RKO (cell line): ENCODE data around the gene PILRB.
"Not testable (repeated sequence)": the region's sequence is repeated elsewhere in the genome, so short reads cannot be mapped to it uniquely, and the experiment has no call there.

Source experiments
- DNase-seq: peaks from one replicate; pipeline ENCODE4 v3.0.0-alpha.2; 2016; ENCODE audit warnings: low spot score

The PILRB gene

DNA sequence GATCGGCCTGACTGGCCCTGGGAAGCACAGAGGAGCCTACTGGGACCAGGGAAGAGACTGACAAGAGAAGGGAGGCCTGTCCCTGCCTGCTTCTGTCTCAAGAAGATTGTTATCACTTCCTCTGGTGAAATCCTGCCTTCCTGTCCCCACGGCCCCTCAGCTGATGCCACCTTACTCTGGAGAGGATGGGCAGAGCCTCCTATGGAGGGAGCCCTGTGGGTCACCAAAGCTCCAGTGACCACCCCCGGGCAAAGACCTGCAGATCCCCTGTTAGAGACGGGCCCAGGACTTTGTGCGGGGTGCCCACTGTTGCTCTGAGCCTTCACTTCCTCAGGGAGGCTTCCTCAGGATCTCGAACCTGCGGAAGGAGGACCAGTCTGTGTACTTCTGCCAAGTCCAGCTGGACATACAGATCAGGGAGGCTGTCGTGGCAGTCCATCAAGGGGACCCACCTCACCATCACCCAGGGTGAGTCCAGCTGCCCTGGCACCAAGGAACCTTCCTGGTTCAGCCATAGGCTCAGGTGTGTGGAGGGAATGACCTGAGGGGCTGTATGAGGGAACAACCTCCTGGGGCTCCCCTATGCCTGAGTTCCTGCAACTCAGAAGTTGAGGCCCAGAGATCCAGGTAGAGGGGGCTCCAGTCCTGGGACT, 1.4 kb upstream of the PILRB start:
- DNase-seq, result no peak

DNA sequence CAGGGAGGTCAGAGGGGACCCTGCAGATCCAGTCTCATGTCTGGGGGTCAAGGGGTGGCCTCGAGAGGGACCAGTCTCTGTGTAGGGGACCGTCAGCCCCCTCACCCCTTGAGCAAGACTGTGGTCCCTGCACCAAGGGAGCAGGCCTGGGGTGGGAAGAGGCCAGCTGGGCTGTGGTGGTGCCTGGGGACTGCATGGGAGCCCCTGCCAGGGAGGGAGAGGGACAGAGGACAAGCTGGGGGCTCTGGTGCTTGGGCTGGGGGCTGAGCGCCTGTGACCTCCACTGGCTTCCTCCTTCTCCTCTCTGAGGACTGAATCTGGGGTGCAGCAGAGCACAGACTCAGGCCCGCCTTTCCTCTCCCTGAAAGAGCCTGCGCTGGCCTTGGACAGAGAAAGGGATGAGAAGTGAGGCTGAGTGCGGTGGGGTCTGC, 771 bp upstream of the PILRB start:
- no peak for DNase-seq

DNA sequence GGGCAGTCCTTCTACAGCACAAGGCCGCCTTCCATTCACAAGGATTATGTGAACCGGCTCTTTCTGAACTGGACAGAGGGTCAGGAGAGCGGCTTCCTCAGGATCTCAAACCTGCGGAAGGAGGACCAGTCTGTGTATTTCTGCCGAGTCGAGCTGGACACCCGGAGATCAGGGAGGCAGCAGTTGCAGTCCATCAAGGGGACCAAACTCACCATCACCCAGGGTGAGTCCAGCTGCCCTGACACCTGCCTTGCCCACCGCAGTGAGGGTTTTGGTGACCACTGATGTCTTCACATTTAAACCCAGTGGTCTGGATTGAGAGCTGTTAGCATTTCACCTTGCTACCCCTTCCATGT, 918 bp downstream of the PILRB start:
- DNase-seq, result no peak

DNA sequence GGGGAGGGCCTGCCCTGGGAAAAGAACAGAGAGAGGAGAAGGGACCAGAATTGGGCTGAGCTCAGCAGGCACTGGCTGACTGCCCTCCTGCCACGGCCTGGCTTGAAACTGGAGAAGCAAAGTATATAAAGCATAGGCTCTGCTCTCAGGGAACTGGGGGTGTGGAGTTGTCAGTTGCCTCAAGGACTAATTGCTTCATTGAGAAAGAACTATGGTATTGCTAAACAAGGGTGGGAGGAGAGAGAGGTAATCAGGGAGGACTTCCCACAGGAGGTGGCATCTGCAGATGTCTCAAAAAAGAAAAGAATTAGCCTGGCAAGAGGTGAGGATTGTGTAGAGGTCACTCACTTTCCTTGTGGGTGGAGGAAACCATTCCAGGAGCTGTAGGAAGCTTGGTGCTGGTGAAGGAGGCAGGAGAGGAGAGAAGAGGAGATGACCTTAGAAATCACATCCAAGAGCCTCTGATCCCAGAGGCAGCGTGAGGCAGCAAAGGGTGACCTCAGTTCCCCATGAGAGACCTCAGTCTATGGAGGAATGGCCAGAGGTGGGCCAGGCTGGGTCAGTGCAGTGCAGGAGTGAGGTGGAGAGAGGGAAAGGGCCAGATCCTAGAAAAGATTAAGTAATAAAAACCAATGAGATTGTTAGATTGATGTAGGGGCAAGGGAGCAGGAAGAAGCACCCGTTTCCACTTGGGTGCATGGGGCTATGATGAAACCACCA, 2.4 kb downstream of the PILRB start:
- no peak for DNase-seq

DNA sequence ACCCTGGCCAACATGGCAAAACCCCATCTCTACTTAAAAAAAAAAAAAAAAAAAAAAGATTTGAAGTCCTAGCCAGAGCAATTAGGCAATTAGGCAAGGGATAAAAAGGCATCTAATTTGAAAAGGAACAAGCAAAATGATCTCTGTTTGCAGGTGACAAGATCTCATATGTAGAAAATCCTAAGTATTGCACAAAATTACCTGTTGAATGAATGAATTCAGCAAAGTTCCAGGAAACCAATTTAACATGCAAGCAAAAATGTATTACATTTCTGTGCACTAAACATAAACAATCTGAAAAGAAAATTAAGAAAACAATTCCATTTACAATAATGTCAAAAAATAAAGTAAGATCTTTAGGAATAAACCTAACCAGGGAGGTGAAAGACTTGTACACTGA, 5.2 kb downstream of the PILRB start:
- DNase-seq, result no peak

DNA sequence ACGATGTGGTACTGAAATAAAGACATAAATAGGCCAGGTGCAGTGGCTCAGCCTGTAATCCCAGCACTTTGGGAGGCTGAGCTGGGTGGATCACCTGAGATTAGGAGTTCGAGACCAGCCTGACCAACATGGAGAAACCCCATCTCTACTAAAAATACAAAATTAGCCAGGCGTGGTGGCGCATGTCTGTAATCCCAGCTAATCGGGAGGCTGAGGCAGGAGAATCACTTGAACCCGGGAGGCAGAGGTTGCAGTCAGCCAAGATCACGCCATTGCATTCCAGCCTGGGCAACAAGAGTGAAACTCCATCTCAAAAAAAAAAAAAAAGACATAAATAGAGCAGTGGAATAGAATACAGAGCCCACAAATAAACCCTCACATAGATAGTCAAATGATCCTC, 5.9 kb downstream of the PILRB start:
- not testable (repeated sequence) for DNase-seq

DNA sequence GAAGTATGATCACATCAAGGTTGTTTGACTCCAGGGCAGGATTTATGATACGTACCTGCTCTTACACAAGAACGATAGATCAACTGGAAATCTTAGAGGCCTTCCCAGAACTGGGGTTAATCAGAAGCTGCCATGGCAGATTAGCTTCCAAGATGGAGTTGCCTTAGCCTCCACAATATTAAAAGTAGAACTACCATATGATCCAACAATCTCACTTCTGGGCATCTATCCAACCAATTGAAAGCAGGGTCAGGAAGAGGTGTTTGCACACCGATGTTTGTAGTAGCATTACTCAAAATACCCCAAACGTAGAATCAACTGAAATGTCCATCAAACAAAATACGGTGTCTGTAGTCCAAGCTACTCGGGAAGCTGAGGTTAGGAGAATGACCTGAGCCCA, 6.6 kb downstream of the PILRB start:
- DNase-seq, result no peak

DNA sequence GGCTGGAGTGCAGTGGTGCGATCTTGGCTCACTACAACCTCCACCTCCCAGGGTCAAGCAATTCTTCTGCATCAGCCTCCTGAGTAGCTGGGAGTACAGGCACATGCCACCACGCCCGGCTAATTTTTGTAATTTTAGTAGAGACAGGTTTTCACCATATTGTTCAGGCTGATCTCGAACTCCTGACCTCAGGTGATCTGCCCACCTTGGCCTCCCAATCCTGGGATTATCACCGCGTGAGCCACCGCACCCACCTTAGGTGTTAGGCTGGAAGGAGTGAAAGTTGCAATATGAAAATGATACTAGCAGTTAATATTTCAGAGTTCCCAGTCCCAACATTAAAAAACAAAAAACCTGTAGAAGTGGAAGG, 8.1 kb downstream of the PILRB start:
- DNase-seq, result not testable (repeated sequence)

DNA sequence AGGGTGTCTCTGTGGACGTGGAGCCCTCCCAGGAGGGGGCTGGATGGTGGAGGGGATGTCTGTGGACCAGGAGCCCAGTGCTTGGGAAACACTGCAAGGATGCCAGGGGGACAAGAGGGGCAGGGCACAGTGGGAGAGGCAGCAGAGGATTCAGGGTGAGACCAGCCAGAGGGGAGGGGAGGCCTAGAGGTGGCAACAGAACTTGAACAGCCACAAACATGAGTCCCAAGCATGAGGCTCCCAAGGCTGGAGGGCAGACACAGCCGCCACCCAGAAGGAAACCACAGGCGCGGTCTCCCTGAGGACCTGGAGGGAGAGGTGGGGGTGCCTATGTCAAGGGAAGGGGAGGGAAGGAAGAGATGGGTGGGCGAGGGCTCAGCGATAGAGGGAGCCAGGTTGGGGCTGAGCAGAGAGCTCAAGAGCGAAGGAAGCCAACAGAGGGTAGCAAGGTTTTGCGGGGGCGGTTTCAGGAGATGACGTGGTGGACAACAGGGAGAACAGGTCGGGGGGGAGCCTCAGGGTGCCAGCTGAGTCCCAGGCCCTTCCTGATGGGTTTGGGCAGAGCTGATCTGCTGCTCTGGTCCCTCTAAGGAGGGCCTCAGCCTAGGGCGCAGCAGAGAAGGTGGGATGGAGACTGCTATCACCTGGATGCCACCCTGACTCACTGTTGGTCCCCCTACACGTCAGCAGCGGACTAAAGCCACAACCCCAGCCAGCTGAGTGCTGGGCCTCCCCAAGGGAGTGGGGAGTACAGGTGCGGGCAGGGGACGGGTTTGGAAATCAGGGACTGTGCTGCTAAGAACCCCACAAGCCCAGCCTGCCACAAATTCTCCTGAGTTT, 8.7 kb downstream of the PILRB start:
- no peak for DNase-seq

DNA sequence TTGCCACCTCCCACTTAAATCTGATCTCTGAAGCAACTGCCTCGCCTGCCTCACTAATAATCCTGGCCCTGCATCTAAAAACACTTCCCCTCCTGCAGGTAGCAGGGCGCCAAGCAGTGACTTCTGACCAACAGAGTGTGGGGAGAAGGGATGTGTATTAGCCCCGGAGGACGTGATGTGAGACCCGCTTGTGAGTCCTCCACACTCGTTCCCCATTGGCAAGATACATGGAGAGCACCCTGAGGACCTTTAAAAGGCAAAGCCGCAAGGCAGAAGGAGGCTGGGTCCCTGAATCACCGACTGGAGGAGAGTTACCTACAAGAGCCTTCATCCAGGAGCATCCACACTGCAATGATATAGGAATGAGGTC, 9.3 kb downstream of the PILRB start:
- DNase-seq, result no peak

DNA sequence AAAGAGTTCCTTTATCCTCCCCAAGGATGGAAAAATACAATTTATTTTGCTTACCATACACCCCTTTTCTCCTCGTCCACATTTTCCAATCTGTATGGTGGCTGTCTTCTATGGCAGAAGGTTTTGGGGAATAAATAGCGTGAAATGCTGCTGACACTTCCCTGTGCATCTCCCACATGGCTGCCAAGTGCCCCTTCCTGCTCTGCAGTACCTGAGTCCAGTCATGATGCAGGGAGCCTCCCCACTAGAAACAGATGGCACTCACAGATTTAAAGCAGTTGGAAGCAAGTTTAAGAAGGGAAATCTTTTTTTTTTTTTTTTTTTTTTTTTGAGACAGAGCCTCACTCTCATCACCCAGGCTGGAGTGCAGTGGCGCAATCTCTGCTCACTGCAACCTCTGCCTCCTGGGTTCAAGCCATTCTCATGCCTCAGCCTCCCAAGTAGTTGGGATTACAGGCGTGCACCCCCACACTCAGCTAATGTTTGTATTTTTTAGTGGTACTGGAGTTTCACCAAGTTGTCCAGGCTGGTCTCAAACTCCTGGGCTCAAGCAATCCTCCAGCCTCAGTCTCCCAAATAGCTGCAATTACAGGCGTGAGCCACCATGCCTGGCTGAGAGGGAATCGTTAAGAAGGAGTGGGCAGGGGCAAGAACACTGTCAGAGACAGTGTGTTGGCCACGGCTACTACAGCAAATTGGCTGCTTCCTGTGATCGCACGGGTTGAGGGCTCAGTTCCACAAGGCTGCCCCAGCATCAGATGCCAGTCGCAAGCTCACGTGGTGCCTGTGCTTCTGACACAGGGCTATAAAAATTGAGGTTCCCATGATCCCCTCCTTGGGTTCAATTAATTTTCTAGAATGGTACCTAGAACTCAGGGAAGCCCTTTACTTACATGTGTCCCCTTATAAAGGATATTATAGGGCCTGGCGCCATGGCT, 10.0 kb downstream of the PILRB start:
- DNase-seq, result no peak

DNA sequence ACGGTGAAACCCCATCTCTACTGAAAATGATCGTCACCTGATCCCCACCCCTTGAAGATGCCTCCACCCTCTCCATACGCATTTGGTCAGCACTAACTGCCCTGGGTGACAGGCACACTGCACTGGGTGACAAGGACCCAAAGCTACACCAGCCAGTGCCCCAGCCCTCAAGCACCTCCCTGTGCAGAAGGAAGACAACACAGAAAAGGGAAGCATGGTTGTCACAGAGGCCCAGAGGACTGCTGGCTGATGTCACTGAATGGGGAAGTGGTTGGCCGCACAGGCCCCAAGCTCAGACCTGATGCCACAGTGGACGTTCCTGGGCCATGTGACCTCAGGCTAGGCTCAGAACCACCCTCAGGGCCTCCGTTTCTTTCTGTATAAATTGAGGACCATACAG, 11.2 kb downstream of the PILRB start:
- no peak for DNase-seq

DNA sequence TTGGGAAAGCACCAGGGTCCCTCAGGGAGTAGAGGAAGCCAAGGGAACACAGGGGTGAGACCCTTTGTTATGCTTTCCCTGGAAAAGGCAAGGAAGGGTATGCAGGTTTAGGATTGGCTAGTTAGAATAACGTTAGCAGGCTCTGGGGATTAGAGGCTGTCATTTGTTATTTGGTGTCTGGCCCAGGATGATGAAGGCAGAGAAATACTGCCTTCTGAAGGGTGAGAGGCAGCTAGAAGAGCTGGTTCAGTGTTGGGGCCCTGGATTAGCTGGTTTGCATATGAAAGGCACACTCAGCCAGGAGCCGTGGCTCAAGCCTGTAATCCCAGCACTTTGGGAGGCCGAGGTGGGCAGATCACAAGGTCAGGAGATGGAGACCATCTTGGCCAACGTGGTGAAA, 12.4 kb downstream of the PILRB start:
- no peak for DNase-seq

DNA sequence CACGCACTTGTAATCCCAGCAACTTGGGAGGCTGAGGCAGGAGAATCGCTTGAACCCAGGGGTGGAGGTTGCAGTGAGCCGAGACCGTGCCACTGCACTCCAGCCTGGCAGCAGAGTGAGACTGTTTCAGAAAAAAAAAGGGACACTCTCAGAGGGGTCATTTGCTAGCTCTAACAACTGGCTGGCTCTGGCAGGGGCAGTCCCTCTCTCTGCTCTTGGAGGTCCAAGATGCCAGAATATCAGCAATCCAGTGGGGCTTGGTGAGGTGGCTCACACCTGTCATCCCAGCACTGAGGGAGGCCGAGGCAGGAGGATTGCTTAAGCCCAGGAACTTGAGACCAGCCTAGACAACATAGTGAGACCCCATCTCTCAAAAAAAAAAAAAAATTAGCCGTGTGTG, 12.8 kb downstream of the PILRB start:
- no peak for DNase-seq

DNA sequence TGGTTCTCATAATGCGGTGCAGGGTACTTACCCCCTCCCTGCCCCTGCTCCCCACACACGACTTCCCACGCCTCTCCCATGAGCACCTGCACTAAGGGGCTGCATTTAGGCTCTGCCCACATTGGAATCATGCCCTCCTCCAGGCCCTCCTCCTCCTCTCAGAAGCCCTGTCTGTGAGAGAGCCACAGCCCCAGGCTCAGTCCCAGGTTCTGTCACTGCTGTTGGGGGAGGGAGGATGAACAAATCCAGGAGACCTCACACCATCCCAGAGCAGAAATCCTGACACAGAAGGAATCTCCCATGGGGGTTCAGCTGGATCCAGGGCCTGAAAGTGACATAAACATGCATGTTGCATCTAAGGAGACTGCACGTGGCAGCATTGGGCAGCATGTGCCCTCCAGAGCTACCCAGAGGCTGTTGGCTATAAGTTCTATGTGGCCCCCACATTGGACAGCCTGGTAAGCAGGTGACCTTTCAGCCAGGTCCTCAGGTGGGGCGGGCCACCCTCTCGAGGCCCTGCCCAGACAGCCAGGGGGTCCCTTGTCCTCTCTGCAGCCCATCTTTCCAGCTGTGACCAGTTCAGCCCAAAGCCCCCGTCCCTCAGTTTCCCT, 13.7 kb downstream of the PILRB start:
- DNase-seq, result no peak

DNA sequence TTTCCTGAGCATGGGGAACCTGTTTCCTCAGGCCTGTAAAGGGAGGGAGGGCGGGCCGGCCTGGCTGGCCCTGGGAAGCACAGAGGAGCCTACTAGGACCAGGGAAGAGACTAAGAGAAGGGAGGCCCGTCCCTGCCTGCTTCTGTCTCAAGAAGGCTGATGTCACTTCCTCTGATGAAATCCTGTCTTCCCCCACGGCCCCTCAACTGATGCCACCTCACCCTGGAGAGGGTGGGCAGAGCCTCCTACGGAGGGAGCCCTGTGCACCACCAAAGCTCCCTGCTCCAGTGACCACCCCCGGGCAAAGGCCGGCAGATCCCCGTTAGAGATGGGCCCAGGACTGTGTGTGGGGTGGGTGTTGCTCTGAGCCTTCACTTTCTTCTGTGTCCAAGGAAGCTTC, 14.3 kb downstream of the PILRB start:
- peak; percentile 48 for DNase-seq

DNA sequence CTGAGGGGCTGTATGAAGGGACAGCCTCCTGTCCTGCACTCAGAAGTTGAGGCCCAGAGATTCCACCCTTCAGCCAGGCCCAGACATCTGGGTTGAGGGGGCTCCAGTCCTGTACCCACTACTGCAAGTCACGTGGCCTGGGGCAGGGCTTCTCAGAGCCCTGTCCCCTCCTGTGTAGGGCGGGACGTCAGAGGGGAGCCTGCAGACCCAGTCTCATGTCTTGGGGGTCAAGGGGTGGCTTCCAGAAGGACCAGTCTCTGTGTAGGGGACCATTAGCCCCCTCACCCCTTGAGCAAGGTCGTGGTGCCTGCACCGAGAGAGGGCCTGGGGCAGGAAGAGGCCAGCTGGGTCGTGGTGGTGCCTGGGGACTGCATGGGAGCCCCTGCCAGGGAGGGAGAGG, 14.8 kb downstream of the PILRB start:
- DNase-seq, result no peak

DNA sequence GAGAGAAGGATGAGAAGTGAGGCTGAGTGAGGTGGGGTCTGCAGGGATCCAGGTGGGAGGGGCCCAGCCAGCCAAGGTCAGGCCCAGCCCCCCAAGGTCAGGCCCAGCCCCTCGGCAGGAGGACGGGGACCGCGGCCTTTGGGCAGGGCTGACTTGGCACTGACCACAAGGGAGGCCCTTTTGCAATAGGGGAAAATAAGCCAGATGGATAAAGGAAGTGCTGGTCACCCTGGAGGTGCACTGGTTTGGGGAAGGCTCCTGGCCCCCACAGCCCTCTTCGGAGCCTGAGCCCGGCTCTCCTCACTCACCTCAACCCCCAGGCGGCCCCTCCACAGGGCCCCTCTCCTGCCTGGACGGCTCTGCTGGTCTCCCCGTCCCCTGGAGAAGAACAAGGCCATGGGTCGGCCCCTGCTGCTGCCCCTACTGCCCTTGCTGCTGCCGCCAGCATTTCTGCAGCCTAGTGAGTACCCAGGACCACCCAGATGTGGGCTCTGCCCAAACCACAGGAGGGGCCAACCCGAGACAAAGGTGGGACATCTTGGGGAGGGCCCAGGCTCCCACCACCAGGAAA, 15.4 kb downstream of the PILRB start, which contains the start of gene PILRA:
Gene PILRA, plus strand, starts transcription at position 227 of the 571 bp plus-strand sequence. Its CDS starts 170 bp downstream, at position 397.
- DNase-seq, result no peak

DNA sequence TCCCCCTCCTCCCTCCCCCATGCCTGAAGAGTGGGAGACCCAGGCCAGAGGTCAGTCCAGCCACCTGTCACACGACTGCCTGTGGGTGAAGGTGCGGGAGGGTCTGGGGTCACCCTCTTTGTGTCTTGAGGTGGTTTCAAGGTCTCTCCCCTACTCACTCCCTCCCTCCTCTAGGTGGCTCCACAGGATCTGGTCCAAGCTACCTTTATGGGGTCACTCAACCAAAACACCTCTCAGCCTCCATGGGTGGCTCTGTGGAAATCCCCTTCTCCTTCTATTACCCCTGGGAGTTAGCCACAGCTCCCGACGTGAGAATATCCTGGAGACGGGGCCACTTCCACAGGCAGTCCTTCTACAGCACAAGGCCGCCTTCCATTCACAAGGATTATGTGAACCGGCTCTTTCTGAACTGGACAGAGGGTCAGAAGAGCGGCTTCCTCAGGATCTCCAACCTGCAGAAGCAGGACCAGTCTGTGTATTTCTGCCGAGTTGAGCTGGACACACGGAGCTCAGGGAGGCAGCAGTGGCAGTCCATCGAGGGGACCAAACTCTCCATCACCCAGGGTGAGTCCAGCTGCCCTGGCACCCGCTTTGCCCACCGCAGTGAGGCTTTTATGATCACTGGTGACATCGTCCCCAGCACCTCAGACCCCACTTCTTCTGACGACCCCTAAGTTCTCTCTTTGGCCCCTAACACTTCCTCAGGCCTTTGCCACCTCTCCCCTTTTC, 16.1 kb downstream of the PILRB start:
- not testable (repeated sequence) for DNase-seq

DNA sequence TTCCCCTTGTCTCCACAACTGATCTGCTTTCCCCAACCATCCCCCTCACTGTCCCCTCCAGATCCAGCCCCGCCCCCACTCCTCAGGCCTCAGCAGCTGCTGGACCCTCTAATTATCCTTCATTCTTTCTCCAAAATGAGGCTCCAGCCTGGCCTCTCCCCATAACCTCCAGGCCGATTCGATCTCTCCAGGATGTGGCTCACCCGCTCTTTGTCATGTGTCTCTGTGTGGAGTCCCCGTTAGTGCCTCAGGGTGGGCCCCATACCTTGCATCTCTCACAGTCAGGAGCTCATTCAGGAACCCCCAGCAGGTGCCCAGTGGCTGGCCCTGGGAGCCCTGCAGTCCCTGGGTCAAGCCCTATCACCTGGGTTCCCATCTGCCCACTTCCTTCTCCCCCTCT, 16.7 kb downstream of the PILRB start:
- DNase-seq, result no peak

DNA sequence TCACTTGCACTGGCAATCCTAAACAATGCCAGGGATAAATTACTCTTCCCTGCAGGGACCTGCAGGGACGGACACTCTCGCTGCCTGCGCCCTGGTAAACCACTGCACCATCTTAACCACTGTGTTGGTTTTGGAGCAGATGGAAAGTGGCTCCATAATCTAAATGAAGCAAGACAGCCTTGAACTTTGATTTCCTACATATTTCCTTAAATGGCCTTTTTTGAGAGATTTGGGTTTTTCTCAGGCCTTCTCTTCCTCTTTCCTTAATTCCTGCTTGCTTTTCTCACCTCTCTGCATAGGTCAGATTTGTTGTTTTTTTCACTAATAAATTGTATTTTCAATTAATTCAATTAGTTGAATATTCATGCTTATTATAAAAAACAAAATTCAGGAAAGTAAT, 18.1 kb downstream of the PILRB start:
- DNase-seq, result no peak
